ENCODE data around the gene BACH2.

DNA sequence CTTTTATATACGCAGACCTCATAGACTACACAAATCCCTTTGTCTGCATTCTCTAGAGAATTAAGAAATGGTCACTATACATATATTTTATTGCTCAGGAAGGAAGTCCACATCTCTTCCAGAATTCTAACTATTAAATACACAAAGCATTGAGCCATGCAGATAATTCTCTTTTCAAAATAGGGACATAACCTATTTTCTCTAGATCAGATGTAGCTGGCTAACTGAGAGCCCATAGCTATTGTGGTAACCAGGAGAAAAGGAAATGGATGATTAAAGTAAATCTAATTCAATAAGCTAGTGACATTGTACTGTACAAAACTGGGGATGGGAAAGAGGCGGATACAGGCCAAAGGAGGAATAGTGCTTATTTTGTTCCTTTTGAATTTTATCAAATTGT is 137.2 kb downstream of the BACH2 start:
- no peak for TF ChIP-seq POLR2A (IDR thresholded peaks at IDR 0.05)
- TF ChIP-seq, protein P1, sequence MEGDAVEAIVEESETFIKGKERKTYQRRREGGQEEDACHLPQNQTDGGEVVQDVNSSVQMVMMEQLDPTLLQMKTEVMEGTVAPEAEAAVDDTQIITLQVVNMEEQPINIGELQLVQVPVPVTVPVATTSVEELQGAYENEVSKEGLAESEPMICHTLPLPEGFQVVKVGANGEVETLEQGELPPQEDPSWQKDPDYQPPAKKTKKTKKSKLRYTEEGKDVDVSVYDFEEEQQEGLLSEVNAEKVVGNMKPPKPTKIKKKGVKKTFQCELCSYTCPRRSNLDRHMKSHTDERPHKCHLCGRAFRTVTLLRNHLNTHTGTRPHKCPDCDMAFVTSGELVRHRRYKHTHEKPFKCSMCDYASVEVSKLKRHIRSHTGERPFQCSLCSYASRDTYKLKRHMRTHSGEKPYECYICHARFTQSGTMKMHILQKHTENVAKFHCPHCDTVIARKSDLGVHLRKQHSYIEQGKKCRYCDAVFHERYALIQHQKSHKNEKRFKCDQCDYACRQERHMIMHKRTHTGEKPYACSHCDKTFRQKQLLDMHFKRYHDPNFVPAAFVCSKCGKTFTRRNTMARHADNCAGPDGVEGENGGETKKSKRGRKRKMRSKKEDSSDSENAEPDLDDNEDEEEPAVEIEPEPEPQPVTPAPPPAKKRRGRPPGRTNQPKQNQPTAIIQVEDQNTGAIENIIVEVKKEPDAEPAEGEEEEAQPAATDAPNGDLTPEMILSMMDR (IDR thresholded peaks at IDR 0.05) = no peak
- TF ChIP-seq EP300 (IDR thresholded peaks at IDR 0.05) = no peak
- no peak for TF ChIP-seq POLR2AphosphoS5 (IDR thresholded peaks at IDR 0.05)
